Tibial artery (tissue), 4 donors: Measurements from ENCODE around the gene USP3.

ENCODE experiments used
- DNase-seq, 2 donors: peaks; one replicate each; pipeline ENCODE4 v3.0.0-alpha.2; 2019
- H3K27ac ChIP-seq, 2 donors: fragments of 200-600 bp; sonication (generic) in 1 of 2; 1 replicate in 1 of 2; 2 replicates in 1 of 2; pipeline ENCODE4 v1.5.1; 2018 to 2019; ENCODE audit warnings: mild to moderate bottlenecking in 1 of 2
- H3K27me3 ChIP-seq, 2 donors: fragments of 200-600 bp; sonication (generic) in 1 of 2; one replicate each; pipeline versions ENCODE4 v1.5.1 to v1.6.0; 2016 to 2019
- H3K36me3 ChIP-seq, 3 donors: fragments of 200-600 bp; sonication (generic) in 2 of 3; one replicate each; pipeline ENCODE4 v1.5.1; 2016 to 2019; ENCODE audit warnings: mild to moderate bottlenecking in 2 of 3
- H3K4me1 ChIP-seq, 4 donors: fragments of 200-600 bp; sonication (generic) in 2 of 4; 1 replicate in 3 of 4; 2 replicates in 1 of 4; pipeline ENCODE4 v1.5.1; 2016 to 2019
- H3K4me3 ChIP-seq, 2 donors: fragments of 200-600 bp; sonication (generic) in 1 of 2; 1 replicate in 1 of 2; 2 replicates in 1 of 2; pipeline ENCODE4 v1.5.1; 2018 to 2019; ENCODE audit warnings: mild to moderate bottlenecking in 2 of 2
- H3K9me3 ChIP-seq, 3 donors: fragments of 200-600 bp; sonication (generic) in 1 of 3; one replicate each; pipeline ENCODE4 v1.5.1; 2016 to 2019
- CTCF ChIP-seq, 2 experiments: fragments of 200-600 bp in 1 of 2; fragments of 450-650 bp in 1 of 2; IDR thresholded peaks; one replicate each; pipeline ENCODE4 v1.5.1; 2017 to 2019; ENCODE audit warnings: antibody characterized with exemption in 2 of 2, mild to moderate bottlenecking in 1 of 2, moderate library complexity in 1 of 2
- intact Hi-C: fragments of 100-400 bp; cut with DNase I; formaldehyde crosslinking; loops from one replicate; pipeline ENCODE4 v1.15.0; 2023; ENCODE audit warnings: low total_unique reads

Gene USP3

DNA sequence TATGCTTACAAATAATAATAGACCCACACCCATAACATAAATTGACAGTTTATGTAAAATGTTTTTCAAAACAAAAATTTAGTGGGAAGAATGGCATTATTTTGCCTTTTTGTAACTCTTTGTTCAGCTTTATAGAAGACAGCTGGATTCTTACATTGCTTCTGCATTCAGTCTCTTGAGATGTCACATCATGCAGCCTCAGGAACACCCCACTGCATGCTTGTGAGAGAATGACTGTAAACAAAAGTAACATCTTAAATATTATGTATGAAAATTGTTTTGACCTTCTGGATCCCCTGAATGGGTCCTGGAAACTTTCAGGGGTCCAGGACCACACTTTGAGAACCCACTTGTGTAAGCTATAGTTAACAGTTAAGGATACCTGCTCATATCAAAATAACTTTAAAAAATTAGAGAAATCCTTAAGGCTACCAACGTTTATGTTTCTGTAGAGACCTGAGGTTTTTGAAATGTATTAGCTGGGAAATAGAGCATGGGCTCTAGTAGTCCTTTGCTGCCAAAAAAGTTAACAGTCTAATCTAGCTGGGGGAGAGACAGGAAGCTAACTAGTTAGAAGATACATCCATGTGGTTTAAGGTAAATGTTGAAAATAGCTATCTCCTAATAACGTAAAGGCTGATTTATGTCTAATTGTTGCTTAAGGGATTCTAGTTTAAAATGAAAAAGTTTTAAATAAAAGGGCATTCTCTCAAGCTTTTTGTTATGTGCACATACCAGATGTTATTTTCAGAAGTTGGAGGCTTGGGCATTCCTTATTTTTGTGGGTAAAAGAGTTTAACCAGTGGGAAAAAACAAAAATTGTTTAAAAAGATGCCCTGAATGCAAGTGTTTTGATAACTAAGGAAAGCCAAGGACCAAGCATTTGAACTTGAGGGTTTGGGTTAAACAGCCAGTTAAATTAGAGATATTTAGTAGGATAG, 3.8 kb downstream of the USP3 start:
- no peak overlapping the region for H3K27ac ChIP-seq
- no peak overlapping the region for H3K4me3 ChIP-seq
- H3K9me3 ChIP-seq, result no peaks in the 10 kb centered on the region
- intact Hi-C loops, result no loop called here
- no peaks in the 10 kb centered on the region for H3K36me3 ChIP-seq
- DNase-seq, result no peak
- no peak for TF ChIP-seq CTCF (IDR thresholded peaks at IDR 0.05)
- H3K27me3 ChIP-seq, result no peaks in the 10 kb centered on the region
- peaks cover 0 to 73% (median 37%) of the 10 kb centered on the region in 4 donors for H3K4me1 ChIP-seq

- Histone ChIP-seq H3K4me1 (peaks cover 0 to 74% (median 31%) of the 10 kb centered on the region in 4 donors), H3K27ac (peak overlapping the region in 1 of 2 donors; percentile 47), H3K9me3 (no peaks in the 10 kb centered on the region), H3K4me3 (no peak overlapping the region), H3K27me3 (no peaks in the 10 kb centered on the region), H3K36me3 (no peaks in the 10 kb centered on the region)
- TF ChIP-seq CTCF (IDR thresholded peaks at IDR 0.05), result no peak
- intact Hi-C loops, result no loop called here
- no peak for DNase-seq
Measured at GRCh38 chr15:63509056-63509954, 4.9 kb downstream of the USP3 start.

GRCh38 chr15:63509955-63510940, 5.9 kb downstream of the USP3 start:
- no peak for DNase-seq
- peak overlapping the region in 1 of 2 donors; percentile 47 for H3K27ac ChIP-seq
- peaks cover 0 to 83% (median 36%) of the 10 kb centered on the region in 4 donors for H3K4me1 ChIP-seq
- H3K36me3 ChIP-seq, result no peaks in the 10 kb centered on the region
- no peaks in the 10 kb centered on the region for H3K9me3 ChIP-seq
- no peak overlapping the region for H3K4me3 ChIP-seq
- no peak for TF ChIP-seq CTCF (IDR thresholded peaks at IDR 0.05)
- H3K27me3 ChIP-seq, result no peaks in the 10 kb centered on the region
- intact Hi-C loops, result no loop called here

DNA sequence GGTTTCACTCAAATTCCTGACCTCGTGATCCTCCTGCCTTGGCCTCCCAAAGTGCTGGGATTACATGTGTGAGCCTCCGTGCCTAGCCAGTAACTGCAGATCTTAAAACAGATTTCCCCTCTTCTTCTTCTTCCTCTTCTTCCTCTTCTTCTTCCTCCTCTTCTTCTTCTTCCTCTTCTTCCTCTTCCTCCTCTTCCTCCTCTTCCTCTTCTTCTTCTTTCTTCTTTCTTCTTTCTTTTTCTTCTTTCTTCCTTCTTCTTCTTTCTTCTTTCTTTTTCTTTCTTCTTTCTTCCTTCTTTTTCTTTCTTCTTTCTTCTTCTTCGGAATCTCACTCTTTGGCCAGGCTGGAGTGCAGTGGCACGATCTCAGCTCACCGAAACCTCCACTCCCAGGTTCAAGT, 7.8 kb downstream of the USP3 start:
- no peak for TF ChIP-seq CTCF (IDR thresholded peaks at IDR 0.05)
- Histone ChIP-seq H3K27ac (no peak overlapping the region), H3K4me1 (peaks cover 0 to 88% (median 33%) of the 10 kb centered on the region in 4 donors)

GRCh38 chr15:63513271-63513670, 8.9 kb downstream of the USP3 start:
- no peak for DNase-seq
- Histone ChIP-seq H3K4me3 (no peak overlapping the region), H3K4me1 (peaks cover 0 to 84% (median 30%) of the 10 kb centered on the region in 4 donors), H3K27ac (no peak overlapping the region), H3K9me3 (no peaks in the 10 kb centered on the region), H3K27me3 (no peaks in the 10 kb centered on the region), H3K36me3 (no peaks in the 10 kb centered on the region)
- no peak for TF ChIP-seq CTCF (IDR thresholded peaks at IDR 0.05)
- intact Hi-C loops, result no loop called here

More for the DNA sequence above, 7.8 kb downstream of the USP3 start:
- H3K9me3 ChIP-seq, result no peaks in the 10 kb centered on the region
- intact Hi-C loops, result no loop called here
- no peak overlapping the region for H3K4me3 ChIP-seq
- H3K36me3 ChIP-seq, result no peaks in the 10 kb centered on the region
- H3K27me3 ChIP-seq, result no peaks in the 10 kb centered on the region
- DNase-seq, result no peak
